NCI-H460 (cell line): ENCODE measurements around the gene MYCL. TPM values are rescaled to one million over a fixed set of nuclear protein-coding genes. Genes with fewer than 3 reads are reported as not detected.
"Not testable (repeated sequence)": the region's sequence is repeated elsewhere in the genome, so short reads cannot be mapped to it uniquely, and the experiment has no call there.

Experiments
- DNase-seq: peaks from one replicate; pipeline ENCODE4 v3.0.0-alpha.2; 2016; ENCODE audit warnings: low read depth; ENCODE audit errors: extremely low read depth
- total RNA-seq: library from RNA; depleted of rRNA; stranded (reverse); fragments of >200 nt; shearing (Covaris generic); gene quantifications from 2 replicates; pipeline ENCODE4 v1.2.3, GENCODE V29; 2014

The MYCL gene
- total RNA-seq, 1 experiment from 2014 or later: 0.77 TPM

DNA sequence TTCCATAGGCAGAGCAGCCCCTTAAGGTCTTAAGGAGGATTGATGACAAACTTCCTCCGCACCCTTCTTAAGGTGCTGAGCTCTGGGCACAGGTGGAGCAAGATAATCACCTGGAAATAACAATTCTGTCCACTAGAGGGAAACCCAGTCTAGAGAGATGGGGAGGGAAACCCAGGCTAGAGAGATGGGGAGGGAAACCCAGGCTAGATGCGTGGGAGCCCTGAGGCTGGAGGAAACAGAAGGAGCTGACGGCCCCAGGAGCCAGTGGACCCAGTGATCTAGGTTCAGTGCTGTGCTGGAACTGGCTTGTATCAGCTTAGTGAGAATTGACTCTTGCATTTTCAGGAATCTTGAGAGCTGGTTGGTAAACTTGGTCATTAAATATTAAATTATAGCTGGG is 17.8 kb upstream of the MYCL start:
- DNase-seq: peak; percentile 64

DNA sequence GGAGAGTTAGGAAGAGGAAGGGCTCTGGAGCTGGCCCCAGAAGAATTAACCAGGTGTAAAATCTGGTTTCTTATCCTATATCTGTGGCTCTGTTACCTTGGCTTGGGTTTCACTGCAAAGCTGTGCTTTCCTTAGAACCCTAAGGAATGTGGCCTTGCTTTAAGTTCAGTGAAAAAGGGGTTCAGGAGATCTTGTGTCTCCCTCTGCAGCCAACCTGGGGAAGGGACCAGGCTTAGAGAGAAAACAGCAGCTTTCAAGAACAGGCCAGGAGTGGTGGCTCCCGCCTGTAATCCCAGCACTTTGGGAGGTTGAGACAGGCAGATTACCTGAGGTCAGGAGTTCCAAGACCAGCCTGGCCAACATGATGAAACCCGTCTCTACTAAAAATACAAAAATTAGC is 16.1 kb upstream of the MYCL start:
- DNase-seq: no peak

DNA sequence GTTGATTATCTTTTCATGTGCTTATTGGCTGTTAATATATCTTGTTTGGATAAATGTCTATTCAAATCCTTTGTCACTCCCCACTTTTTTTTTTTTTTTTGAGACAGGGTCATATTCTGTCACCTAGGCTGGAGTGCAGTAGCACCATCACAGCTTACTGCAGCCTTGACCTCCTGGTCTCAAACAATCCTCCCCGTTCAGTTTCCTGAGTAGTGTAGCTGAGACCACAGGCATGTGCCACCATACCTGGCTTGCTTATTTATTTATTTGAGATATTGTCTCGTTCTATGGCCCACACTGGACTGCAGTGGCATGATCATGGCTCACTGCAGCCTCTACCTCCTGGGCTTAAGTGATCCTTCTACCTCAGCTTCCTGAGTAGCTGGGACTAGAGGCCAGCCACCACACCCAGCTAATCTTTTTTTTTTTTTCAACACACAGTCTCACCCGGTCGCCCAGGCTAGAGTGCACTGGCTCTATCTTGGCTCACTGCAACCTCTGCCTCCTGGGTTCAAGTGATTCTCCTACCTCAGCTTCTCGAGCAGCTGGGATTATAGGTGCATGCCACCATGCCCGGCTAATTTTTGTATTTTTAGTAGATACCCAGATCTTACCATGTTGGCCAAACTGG is 13.9 kb upstream of the MYCL start:
- DNase-seq: no peak

DNA sequence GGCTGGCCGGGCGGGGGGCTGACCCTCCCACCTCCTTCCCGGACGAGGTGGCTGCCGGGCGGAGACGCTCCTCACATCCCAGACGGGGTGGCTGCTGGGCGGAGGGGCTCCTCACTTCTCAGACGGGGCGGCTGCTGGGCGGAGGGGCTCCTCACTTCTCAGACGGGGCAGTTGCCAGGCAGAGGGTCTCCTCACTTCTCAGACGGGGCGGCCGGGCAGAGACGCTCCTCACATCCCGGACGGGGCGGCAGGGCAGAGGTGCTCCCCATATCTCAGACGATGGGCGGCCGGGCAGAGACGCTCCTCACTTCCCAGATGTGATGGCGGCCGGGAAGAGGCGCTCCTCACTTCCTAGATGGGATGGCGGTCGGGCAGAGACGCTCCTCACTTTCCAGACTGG is 11.4 kb upstream of the MYCL start:
- DNase-seq: not testable (repeated sequence)

DNA sequence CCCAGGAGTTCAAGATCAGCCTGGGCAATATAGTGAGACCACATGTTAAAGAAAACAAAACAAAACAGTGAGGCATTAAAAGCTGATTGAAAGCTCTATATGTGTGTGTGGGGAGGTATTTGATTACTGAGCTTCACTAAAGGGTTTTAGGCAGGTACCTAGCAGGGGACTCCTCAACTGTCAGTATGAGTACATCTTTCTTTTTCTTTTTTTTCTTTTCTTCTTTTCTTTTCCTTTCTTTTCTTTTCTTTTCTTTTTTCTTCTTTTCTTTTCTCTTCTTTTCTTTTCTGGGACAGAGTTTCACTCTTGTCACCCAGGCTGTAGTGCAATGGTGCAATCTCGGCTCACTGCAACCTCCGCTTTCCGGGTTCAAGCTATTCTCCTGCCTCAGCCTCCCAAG is 8.5 kb upstream of the MYCL start:
- no peak for DNase-seq

DNA sequence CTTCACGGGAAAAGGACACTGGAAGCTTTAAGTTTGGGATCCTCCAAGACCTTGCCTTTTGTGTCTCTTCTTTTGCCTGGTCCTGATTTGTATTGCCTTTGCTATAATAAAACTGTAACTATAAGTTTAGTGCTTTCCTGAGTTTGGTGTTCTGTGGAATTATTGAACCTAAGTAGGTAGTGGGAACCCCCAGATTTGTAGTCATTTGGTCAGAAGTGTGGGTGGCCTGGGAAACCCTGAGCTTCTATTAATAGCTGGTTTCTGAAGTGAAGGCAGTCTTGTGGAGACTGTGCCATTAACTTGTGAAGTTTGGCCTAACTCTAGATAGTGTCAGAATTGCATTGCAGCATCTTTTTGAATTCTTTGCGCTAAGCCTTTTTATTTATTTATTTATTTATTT is 6.8 kb upstream of the MYCL start:
- no peak for DNase-seq

DNA sequence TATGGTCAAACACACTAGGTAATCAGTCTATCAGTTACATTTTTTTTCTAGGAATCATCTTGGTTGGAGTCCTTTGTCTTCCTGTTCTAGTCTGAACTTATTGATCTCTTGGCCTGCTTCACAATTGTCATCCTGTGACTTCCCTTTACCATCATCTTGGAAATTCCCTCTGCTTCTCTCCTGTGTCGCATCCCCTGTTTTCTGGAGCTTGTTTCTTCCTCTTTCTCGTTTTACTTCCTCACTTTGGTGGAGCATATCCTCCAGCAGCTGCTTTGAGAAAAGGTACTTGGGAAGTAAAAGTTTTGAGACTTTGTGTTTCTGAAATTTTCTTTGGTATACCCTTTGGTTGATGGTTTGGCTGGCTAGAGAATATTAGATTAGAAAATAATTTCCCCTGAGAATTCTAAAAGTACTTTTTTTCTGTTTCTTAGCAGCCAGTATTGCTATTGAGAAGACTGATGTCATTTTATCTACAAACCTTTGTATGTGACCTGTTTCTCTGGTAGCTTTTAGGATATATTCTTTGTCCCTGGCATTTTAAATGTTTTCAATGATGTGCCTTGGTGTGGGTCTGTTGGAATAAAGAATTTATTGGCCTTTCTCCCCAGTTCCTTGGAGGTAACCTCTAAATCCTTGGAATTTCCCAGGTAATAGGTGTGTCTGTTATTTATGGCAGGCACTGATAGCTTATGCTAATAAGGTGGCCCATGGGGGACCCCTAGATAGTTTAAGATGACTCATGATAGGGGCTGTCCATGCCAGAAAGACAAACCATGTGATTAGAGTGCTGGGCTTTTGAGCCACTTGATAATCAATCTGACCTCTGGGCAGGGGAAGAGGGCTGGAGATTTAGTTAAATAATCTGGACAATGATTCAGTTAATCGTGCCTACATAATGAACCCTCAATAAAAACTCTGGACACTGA is 6.1 kb upstream of the MYCL start:
- no peak for DNase-seq

DNA sequence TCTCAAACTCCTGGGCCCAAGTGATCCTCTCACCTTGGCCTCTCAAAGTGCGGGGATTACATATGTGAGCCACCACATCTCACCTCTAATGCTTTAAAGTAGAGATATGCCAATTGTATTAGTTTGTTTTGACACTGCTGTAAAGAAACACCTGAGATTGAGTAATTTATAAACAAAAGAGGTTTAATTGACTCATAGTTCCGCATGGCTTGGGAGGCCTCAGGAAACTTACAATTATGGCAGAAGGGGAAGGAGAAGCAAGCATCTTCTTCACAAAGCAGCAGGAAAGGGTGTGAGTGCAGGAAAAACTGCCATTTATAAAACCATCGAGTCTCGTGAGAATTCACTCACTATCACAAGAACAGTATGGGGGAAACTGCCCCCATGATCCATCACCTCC is 3.5 kb upstream of the MYCL start:
- DNase-seq: no peak

DNA sequence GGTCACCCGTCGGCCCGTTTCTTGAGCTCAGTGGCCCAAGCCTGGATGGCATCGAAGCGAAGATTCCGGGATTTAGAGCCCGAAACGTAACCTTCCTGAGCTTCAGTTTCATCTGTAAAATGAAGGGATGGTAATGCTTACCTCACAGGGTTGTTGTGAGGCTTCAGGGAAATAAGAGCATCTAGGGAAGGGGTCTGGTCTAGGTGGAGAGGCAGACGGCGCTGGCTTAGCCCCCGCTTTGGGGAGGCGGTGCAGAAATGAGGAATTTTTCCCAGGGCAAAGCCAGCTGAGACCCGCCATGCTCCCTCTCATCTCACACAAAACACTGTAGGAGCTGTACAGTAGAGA is 717 bp upstream of the MYCL start:
- DNase-seq: no peak

DNA sequence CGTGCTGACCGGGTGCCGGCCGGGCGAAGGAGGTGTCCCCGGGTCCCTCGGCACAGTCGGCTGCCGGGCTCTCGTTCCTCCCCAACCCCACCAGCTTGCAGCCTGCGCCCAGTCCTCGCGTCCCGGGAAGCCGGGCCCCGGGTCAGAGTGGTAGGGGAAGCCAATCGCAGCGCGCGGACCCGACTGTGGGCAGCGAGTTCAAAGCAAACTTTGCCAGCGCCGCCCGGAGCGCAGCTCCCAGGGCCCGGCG is 328 bp downstream of the MYCL start:
- DNase-seq: no peak

DNA sequence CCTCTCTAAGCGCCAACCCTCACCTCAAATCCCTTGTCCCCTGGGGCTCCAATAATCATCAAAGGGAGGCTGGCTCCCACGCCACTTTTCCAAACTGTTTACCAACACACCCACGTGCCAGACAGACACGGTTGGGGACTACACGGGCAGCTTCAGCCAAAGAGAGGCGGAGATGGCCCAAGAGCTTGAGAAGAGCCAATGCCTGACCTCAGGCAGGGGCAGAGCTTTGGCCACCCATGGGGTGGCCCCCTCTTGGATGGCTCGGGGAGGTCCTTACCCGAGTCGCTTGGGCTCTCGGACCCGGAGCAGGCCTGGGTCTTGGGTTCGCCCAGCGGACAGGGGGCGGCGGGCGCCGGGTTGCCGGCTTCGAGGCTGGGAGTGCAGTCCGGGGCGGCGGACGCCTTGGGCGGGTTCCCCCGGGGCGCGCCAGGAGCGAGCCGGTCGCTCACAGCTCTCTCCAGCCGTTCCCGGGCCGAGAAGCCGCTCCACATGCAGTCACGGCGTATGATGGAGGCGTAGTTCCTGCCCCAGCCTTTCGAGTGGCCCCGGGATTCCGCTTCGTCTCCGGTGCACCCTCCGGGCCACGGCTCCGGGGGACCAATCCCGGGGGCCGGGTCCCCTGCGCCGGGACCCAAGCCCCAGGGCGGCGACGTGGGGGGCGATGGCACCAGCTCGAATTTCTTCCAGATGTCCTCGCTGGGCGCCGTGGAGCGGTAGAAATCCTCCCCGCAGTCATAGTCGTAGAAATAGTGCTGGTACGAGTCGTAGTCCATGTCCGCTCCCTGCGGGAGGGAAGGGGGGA is 854 bp downstream of the MYCL start:
- DNase-seq: no peak

DNA sequence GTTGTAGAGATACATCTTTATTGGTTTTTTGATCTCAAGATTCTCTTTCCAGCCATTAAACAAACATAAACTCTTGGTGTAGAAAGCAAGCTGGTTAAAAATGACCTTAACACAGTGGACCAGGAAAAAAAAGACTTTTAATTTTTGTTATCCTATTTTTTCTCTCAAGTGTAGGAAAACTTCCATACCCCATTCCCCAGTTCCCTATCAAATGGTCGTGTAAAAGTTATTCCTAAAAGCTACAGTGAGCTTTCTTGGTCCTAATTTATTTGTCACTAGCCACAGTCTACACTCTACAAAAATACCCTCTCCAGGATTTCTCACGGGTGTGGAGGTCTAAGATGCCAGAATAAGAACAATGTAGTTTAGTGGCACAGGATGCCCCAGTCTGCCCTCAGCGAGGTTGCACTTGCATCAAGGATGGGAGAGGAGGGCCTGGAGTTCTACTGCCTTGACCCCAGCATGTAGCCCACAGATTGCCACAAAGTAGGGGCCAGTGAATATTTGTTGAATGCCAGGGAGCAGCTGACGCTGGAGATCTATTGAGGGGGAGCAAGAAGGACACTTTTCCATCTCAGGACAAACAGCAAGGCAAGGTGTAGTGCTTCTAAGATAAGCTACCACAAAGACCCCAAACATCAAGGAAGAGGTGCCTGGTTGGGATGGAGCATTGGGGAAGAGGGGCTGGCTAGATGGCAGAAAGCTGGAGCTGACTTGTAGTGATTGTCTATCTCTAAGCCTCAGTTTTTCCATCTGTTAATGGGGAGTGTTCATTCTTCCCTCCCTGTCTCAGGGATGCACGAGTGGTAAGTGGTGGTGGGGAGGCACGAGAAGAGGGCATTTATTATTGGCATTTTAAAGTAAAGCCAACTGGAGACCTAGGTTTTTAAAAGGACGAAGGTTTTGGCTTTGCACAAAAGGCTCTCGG is 1.8 kb downstream of the MYCL start:
- no peak for DNase-seq

DNA sequence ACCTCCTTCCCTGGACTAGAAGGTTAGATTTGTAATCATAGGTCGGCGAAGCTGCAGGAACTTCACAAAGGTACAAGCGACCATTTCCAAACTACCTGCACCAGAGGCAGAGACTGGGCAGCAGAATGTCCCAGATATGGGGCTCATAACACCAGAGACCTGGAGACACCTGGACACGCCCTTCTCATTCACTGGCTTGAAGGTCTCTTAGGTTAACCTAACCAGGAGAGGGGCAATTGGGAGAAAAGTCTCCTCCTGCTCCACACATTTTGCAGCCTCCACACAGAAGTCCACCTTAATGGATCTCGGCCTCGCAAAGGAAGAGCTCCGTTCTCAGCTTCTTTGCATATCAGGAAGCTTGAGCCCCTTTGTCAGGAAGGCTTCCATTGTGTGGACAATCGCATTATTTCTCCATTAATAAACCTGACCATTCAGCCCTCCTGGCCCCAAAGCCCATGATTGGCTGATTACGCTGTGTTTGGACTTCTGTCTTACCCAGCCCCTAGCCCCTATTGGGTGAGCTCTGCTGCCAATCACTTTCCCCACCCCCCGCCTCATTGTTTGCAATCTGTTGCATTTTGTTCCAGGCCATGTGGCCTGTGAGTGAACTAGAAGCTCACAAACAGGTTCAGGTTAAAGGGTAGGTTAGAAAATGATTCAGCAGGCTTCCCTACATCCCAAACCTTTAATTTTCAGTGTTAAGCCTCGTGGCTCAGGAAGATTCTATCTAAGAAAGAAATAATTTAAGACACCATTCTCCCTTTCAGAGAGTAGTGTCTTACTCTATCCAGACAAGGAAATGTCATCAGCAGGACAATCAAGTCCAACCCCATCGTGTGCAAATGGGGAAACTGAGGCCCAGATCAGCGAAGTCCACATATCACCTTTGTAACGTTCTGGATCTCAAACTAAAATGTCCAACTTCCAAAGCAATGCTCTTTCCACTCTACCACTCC is 2.8 kb downstream of the MYCL start:
- DNase-seq: no peak

DNA sequence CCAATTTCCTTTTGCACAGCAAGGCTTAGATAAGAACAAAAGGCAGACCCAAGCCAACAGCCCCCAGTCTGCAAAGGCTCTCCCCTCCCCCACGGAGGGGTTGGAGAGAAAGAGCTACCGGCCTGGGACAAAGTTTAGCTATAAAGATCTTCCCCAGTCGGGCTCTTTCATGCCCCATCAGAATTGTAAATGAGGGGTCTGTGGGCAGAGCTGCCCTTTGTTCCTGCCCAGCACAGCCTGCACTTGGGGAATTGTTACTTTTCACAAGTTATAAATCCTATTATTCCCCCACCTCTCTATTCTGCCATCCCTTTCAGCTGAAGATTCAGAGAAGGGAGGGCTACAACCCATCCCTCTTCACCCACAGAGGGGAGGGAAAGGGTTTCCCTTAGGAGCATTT is 3.5 kb downstream of the MYCL start:
- no peak for DNase-seq

DNA sequence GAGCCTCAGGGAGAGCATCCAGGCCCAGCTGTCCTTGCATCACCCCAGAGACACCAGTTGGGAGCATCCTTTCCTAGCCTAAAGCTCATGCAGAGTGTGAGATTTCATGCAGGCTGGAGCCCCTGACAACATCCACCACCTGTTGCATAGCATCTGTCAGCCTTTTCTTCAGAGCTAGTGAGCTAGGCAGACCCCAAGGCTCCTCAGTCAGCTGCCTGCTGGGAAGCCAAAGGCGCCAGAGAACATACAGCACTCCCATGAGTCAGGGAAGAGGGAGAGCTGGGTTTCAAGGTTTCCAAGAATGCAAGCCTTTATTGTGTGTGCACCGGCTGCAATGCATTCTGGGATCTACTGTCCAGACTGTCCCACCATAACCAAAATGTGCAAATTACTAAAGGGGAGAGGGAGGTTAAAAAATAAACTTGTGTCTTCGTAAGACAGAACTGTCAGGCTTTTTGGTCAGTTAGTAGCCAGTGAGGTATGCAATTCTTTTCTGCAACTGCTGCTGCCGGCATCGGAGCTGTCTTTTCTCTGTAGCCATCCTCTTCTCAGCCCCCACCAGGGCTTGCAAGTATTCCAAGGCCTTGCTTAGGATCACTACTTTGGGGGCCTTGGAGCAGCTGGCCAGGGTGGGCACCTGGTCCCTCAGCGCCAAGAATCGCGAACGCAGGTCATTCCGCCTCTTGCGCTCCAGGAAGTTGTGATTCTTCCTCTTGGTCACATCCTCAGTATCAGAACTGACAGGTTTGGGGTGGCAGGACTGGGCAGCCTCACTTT is 4.6 kb downstream of the MYCL start:
- DNase-seq: no peak

DNA sequence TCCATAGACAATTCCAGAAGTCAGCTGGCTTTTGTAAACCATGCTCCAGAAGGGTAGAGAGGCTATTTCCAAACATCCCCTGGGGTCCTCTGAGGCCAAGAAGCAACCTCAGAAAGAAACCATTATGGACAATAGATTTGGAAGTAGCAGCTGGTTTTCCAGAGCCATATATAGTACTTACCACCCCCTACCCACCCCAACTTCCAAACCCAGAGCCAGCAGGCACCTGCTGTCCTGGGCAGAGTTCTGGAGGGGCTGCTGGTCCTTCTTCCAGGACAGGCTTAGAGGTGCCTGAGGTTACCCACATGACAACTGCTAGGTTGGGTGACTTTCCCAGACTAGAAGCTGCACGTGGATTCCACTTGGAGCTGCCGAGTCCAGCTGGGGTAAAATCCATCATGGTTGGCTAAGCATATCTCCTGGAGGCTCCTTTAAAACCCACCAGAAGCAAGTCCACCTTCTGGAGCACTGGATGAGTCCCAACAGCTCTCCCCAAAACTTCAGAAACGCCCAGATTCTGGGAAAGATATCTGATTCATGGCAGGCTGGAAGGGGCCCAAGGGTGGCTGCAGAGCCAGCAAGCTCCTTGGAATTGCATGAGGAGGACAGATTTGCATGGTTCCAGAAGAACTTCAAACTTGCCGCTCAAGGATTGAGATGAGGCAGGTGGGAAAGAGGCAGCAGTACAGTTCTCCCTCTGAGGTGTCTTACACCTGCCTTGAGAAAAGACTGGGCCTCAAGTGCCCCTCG is 5.8 kb downstream of the MYCL start:
- DNase-seq: no peak

DNA sequence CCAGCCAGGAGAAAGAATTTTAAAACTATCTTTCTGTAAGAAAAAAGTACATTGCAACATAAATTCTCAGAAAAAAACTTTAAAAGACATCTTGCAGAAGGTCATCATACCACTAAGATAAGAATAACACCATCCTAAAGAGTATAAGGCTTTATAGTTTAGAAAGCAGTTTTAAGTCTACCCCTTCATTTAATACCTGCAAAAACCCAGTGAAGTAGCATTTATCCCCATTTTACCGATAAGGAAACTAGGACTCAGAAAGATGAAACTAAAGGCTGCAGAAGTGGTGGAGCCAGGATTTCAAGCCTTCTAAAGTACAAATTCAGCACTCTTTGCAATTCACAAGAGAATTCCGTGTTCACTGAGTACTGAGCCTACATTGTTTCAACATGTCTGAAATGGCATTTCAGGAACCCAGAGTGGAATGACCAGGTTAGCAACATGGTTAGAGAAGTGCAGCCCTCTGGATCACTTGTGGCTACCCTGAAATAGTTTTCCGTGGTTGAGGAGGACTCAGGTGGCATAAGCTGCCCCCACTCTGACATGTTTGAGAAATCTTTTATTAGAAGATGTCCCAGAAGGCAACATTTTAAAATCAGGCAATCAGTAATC is 6.7 kb downstream of the MYCL start:
- DNase-seq: no peak
